ENCODE measurements around the gene MLF1.
"Not testable (repeated sequence)": the region's sequence is repeated elsewhere in the genome, so short reads cannot be mapped to it uniquely, and the experiment has no call there.

Gene MLF1, protein sequence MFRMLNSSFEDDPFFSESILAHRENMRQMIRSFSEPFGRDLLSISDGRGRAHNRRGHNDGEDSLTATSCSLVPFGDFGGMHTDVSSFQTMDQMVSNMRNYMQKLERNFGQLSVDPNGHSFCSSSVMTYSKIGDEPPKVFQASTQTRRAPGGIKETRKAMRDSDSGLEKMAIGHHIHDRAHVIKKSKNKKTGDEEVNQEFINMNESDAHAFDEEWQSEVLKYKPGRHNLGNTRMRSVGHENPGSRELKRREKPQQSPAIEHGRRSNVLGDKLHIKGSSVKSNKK

DNA sequence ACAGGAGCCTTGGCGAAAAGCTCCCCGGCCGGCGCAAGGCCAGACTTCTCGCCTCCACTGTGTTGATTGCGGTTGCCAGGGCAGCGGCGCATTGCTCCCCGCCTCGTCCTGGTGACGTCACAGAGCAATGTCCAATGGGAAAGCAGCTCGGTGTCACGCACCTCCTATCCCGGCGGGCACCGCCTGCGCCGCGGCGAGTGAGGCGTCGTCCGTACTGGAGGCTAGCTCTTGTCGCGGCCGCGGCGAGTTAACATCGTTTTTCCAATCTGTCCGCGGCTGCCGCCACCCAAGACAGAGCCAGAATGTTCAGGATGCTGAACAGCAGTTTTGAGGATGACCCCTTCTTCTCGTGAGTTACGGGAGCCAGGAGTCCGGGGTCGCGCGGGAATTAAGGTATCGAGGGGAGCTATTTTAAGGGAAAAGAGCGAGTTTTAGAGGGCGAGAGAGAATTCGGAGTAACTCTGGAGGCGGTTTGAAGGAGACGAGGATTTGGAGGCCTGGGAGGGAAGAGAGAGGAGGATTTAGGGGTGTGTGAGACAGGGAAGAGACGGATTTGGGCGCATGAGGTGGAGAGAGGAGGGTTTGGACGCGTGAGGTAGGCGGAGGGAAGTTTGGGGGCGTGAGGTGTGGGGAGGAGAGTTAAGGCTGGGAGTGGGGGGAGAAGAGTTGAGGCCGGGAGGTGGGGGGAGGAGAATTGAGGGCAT, at the start of gene MLF1:
TSS of gene MLF1 (plus strand) at position 196 of the 704 bp plus-strand sequence. CDS start at position 303, 107 bp downstream.
- DNase-seq (ENCODE audit: extremely low read depth in 1 of 2, low read depth in 1 of 2), result peak; percentile 60 to 77

DNA sequence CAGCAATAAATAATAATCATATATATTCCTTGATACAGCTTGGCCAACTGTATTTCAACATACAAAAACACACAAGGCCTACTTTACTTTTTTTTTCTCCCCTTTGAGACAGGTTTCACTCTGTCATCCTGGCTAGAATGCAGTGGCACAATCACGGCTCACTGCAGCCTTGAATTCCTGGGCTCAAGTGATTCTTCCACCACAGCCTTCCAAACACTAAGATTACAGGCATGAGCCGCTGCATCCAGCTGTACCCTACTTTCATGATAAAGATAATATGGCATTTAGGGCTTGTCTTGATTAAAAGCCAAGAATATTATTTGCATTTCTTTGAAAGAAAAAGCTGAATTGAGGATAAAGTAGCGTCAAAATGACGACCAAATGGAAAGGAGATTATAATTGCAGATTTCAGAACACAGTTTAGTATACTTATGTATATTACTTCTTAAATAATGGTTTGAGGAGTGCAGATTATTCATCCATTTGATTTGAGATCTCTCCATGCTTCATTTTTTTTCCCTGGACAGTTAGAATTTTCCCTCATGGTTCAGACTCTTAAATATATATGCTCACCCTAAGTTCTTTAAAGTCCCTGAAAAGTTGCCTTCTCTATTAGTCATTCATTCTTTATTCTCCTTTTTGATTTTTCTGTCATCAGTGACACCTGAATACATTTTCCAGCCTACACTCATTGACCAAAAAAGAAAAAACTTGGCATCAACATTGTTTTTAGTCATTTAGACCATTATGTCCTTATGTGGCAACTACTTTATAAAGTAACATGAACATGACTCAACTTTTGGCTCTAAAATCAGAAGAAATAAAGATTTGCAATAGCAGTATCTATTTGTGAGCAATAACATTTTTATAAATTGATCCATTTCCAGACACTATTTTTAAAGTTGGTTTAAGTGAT, 48.5 kb upstream of the MLF1 start:
- no peak for DNase-seq (ENCODE audit: extremely low read depth in 1 of 2, low read depth in 1 of 2)

DNA sequence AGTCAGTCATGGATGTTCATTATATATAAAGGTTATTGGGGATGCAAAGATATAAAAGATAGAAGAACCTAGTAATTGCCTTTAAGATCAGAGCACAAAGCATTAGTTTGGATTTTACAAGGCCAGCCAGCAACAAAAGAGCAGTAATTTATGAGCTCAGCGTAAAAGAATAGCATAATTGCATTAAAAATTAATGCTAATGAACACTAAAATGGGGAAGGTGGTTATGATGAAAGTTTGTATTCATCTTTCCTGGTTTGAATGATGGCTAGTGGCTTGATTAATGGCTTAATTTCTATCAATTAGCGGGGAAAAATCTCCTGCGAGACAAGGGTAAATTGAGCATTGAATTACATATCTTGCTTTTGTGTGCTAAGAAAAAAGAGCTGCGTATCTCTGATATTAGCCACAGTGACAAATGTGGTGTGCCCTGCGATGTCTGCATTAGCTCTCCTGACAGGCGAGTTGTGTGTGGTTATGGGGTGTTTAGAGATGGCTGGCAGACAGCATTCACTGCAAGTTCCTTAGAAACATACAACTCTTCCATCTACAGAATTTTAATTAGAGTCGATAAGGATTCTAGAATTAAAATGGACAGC, 42.8 kb upstream of the MLF1 start:
- no peak for DNase-seq (ENCODE audit: extremely low read depth in 1 of 2, low read depth in 1 of 2)

DNA sequence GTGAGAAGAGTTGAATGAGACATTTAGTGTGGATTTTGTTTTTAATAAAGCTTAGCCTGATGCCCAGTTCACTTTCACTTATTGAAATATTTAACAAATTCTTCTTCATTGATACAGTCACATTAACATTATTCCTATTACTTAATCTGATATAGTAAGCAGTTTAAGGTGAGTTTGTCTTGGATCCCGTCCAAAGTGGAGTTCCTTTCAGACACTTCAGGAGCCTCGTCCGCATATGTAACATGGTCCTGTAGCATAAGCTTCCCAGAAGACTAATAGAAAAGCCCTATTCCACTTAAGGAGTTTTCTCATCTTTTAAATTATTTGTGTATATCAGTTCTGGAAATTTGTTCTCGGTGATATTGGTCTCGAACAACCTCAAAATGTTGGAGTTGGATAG, 39.7 kb upstream of the MLF1 start:
- no peak for DNase-seq (ENCODE audit: extremely low read depth in 1 of 2, low read depth in 1 of 2)

DNA sequence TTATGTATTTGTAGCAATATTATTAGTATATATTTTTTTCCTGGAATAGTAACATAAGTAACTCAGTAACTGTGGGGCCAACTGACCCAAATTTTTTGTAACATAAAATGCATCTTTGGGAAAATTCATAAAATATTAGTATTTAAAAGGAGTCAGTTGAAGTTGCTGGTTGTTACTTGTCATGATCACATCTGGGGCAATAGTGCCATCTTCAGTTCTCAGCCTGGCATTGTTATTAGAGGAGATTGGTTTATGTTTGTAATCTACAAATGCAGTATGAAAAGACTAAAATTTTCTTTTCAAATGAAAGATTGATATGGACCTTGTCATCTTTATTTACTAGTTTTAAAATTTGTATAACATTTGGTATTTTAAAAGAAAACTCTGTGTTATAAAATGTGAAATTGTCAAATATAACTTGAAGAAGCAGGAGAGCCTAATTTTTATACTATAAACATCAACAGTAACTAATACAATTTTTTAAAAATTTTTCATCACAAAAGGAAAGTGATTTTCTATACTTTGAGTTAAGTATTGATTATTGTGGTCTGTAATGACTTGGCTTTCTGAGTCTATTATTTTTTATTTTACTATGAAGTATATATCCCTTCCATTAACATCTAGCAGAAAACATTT, 38.8 kb upstream of the MLF1 start:
- no peak for DNase-seq (ENCODE audit: extremely low read depth in 1 of 2, low read depth in 1 of 2)

DNA sequence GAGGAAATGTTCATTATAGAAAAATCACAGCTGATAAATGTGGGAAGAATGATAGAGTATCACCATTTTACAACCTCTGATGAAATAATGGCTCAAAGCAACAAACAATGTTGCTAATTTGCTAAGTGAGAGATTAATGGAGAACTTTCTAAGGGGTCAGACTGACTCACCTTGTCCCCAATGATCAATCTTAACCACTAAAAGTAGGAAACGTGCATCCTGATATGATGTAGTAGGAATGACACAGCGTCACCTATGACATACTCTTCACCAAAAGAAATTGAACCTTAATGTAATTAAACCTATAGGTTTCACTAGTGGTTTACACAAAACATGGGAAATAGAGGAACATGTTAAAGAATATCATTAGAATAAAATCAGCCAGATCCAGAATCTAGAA, 35.1 kb upstream of the MLF1 start:
- no peak for DNase-seq (ENCODE audit: extremely low read depth in 1 of 2, low read depth in 1 of 2)

DNA sequence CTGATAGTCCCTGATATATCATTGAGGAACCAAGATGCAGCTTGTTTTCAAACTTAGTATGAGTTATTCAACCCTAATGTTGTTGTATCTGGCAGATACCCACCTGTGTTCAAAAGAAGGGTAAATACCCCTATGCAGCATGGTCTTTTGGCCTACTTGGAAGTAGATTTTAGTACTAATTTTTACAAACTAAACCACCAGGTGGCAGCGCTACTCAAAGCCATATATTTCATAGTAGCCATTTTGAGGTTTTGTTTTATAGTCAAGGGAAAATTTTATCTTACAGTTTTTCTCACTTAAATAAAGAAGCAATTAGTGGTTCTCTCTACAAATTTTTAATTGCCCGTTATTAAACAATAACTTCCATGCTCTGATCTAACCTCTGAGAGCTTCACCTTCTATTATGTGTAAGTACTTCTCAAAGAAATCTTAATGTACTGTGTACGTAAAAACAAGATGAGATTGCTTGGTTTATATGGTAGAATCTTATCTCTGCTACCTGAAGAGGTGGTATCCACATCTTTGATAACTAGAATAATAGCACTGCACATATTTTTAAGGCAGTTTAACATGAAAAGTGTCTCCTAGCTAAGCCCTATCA, 31.5 kb upstream of the MLF1 start:
- peak in 1 of 2 donors; percentile 2 for DNase-seq (ENCODE audit: extremely low read depth in 1 of 2, low read depth in 1 of 2)

DNA sequence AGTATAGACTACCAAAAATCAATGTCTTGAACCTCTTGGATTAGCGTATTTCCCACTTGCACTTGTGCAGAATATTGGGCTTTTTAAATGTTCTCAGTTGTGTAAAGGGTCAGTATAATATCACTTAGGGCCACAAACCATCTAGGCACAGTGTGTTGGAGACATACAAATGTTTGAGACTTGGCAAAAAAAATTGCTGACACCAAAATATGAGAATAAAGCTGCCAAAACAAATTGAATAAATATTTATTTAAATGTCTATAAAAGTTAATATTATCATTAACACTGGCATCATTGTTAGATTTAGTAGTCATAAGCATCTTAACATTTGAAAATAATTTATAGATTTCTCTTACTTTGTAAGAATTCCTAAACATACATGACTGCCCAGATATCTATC, 30.9 kb upstream of the MLF1 start:
- no peak for DNase-seq (ENCODE audit: extremely low read depth in 1 of 2, low read depth in 1 of 2)

DNA sequence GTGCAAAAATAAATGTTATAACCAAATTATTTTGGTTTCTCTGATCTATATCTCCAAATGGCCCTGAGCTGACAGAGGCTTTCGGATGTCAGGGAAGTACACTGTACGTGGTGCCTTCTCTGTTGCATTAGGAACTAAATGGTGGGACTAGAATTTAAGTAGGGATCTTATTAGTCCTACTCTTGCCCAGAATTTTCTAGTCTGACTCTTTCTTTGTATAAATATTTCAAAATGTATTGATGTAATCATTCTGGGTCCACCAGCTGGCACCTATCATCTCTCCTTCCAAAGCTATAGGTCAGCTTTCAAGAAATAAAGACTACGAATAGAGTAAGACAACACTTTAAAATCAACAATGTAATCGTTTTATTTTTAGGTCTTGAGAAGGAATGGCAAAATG, 22.3 kb upstream of the MLF1 start:
- DNase-seq (ENCODE audit: extremely low read depth in 1 of 2, low read depth in 1 of 2), result no peak

DNA sequence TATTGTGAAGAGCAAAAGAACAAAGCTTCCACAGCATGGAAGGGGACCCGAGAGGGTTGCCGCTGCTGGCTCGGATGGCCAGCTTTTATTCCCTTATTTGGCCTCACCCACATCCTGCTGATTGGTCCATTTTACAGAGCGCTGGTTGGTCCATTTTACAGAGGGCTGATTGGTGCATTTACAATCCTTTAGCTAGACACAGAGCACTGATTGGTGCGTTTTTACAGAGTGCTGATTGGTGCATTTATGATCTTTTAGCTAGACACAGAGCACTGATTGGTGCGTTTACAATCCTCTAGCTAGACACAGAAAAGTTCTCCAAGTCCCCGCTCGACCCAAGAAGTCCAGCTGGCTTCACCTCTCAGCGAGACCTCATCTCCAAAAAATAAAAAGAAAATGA, 21.1 kb upstream of the MLF1 start:
- not testable (repeated sequence) for DNase-seq (ENCODE audit: extremely low read depth in 1 of 2, low read depth in 1 of 2)

DNA sequence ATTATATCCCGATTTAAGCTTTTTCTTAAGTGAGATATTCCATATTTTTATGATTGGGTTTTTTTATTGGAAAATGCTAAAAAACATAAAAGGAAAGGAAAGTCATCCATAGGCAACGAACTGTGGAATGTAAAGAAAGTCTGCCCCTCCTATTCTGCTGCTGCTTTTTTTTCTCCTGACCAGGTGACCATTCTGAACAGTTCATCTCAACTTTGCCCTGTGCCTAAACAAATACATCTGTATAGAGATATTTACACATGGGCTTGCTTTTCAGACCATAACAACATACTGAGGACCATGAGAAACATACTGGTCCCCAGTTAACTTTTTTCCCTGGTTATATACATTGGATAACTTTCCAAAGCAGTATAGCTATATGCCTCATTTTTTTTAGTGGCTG, 18.9 kb upstream of the MLF1 start:
- DNase-seq (ENCODE audit: extremely low read depth in 1 of 2, low read depth in 1 of 2), result no peak

DNA sequence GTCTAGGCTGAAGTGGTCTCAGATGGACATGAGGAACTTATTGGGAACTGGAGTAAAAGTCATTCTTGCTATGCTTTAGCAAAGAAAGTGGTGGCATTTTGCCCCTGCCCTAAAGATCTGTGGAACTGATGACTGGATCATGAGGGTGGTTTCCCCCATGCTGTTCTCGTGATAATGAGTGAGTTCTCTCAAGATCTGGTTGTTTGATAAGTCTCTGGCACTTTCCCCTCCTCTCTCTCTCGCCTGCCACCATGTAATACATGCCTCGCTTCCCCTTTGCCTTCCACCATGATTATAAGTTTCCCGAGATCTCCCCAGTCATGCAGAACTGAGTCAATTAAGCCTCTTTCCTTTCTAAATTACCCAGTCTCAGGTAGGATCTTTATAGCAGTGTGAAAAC, 11.5 kb upstream of the MLF1 start:
- no peak for DNase-seq (ENCODE audit: extremely low read depth in 1 of 2, low read depth in 1 of 2)

DNA sequence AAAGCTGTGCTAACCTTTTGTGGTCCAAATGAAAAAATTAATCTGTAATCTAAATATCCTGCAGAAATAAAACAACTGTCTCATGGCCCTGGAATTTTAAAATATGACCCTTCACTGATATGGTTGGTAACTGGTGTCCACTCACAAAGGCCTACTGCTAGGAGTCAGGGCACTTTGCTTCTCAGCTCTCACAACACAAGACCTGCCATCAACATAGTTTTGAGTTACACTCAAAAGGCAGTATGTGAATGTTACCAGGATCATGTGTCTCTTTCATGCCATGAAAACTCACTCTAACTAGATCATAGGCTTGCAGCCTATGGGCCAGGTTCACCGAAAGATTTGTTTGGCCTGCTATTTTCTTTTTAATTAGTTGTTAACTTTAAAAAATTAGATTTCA, 10.0 kb upstream of the MLF1 start:
- DNase-seq (ENCODE audit: extremely low read depth in 1 of 2, low read depth in 1 of 2), result no peak

DNA sequence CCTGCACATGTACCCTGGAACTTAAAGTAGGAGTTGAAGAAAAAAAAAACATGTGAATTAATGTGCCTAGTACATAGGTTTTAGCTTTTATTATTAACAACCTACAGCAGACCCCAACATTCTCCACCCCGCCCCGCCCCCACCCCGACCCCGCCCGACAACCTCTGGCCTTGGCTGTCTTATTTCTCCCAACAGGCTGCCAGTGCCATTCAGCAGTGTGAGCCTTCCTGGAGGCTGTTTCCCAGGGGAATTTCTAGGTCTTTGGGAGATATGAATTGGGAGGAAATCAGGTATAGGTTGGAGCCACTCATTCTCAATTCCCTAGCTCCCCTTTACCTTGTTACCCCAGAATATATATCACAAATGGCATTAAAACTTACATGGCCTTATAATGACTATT, 8.3 kb upstream of the MLF1 start:
- no peak for DNase-seq (ENCODE audit: extremely low read depth in 1 of 2, low read depth in 1 of 2)

DNA sequence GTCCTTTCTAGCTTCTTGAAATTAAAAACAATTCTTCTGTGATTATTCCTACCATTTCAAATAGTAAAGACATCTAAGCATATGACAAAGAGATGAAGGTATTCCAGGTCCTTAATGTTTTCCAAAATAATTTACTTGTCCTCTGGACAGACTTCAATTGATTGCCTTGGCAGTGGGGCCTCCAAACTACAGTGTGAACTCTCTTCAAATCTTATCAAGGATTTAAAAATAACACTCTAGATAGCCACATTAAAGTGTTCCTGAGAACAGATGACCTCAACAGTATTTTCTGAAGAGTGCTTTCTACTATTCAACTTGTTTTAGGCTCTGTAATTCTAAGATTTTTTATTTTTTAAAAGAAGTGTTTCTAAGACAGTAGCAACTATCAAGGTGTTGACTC, 7.9 kb upstream of the MLF1 start:
- no peak for DNase-seq (ENCODE audit: extremely low read depth in 1 of 2, low read depth in 1 of 2)

DNA sequence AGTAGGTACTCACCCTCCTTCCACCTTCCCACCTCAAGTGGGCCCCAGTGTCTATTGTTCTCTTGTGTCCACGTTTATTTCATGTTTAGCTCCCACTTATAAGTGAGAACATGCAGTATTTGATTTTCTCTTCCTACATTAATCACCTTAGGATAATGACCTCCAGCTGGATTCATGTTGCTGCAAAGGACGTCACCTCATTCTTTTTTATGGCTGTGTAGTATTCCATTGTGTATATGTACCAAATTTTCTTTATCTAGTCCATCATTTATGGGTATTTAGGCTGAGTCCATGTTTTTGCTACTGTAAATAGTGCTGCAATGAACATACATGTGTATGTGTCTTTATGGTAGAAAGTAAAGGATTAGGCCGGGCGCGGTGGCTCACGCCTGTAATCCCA, 5.9 kb upstream of the MLF1 start:
- no peak for DNase-seq (ENCODE audit: extremely low read depth in 1 of 2, low read depth in 1 of 2)

DNA sequence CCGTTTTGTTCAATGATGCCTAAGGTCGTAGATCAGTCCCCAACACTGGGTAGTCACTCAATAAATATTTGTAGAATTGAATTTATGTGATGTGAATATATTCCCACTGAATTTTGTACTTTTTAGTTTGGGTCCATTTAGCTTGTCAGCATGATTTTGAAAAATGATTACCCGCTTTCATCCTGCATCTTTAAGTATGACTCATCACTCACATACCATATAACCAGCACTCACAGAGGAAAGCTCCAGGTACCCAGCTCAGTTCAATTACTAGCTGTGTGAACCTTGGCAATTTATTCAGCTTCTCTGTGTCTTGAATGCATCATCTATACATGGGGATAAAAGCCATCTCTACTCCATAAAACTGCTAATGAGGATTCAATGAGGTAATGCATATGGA, 2.2 kb upstream of the MLF1 start:
- DNase-seq (ENCODE audit: extremely low read depth in 1 of 2, low read depth in 1 of 2), result no peak

DNA sequence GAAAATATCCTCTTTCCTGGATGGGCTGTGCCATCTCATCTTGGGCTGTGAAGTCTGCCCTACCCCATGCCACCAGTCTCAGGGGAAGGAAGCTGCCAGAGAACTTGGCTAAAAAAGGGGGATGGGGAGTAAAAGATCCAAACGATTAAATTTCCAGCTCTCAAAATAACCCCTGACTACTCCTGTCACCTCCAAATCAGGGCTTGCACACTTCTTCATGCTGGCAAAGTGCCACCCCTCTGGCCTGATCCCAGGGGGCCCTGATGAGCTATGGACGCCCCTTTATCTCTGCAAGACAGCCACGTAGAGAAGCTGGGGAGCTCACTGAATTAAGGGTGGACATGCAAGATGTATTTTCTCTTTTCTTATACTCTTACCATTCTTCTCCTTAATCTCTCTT, 1.2 kb upstream of the MLF1 start:
- no peak for DNase-seq (ENCODE audit: extremely low read depth in 1 of 2, low read depth in 1 of 2)

DNA sequence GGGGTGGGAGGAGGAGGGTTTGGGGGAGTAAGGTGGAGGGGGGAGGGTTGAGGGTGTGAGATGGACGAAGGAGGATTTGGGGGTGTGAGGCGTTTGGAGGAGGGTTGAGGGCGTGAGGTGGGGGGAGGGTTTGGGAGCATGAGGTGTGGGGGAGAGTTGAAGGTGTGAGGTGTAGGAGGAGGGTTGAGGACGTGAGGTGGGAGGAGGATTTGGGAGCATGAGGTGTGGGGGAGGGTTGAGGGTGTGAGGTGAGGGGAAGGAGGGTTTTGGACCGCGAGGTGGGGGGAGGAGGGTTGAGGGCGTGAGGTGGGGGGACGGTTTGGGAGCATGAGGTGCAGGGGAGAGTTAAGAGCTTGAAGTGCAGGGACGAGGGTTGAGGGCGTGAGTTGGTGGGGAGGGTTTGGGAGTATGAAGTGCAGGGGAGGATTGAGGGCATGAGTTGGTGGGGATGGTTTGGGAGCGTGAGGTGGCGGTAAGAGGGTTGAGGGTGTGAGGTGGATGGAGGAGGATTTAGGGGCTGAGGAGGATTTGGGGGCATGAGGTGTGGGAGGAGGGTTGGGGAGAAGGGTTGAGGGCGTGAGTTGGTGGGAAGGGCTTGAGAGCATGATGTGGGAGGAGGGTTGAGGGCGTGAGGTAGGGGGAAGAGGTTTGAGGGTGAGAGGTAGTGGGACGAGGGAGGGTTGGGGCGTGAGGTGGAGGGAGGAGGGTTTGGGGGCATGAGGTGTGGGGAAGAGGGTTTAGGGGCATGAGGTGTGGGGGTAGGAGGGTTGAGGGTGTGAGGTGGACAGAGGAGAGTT, 1.2 kb downstream of the MLF1 start:
- no peak for DNase-seq (ENCODE audit: extremely low read depth in 1 of 2, low read depth in 1 of 2)

DNA sequence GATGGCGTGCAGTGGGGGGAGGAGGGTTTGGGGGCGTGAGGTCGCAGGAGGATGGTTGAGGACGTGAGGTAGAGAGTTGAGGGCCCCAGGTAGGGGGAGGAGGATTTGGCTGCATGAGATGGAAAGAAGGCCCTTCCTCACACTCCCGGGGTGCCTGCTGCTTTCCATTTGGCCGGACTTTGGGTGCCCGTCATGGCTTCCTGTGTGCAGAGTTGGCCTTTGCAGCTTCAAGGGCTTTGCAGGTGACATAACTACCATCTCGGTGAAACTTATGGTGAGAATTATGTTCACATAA, 1.7 kb downstream of the MLF1 start:
- DNase-seq (ENCODE audit: extremely low read depth in 1 of 2, low read depth in 1 of 2), result no peak
